WTC11 (cell line): ENCODE results near the gene SLC45A1. TPM values are rescaled to one million over a fixed set of nuclear protein-coding genes. Genes with fewer than 3 reads are reported as not detected.

Experiments used
- ATAC-seq: fragments of 200-7000 bp; cut with Tn5 transposase; 2 replicates; pipeline ENCODE4 v1.10.0; 2021; ENCODE audit warnings: mild to moderate bottlenecking, moderate library complexity
- CTCF ChIA-PET: fragments of 300-600 bp; sonication (Branson Sonifier 250); formaldehyde crosslinking; loops from one replicate; lab custom pipeline; 2021; ENCODE audit warnings: antibody characterized with exemption; lab: Charles Lee
- POLR2A ChIA-PET: fragments of 350-600 bp; sonication (Branson Sonifier 250); formaldehyde crosslinking; loops from one replicate; lab custom pipeline; 2021; ENCODE audit warnings: antibody characterized with exemption; lab: Charles Lee
- DNase-seq: peaks from one replicate; pipeline ENCODE4 v3.0.0; 2021; ENCODE audit warnings: low spot score
- H3K27ac Mint-ChIP-seq: 2 replicates; pipeline ENCODE4 v1.8.0; 2021; ENCODE audit warnings: mixed read lengths
- H3K27me3 Mint-ChIP-seq: 2 replicates; pipeline ENCODE4 v1.8.0; 2021; ENCODE audit warnings: low read depth, mild to moderate bottlenecking, moderate library complexity, mixed read lengths
- H3K36me3 Mint-ChIP-seq: 2 replicates; pipeline ENCODE4 v1.8.0; 2021; ENCODE audit warnings: mixed read lengths
- H3K4me1 Mint-ChIP-seq: 2 replicates; pipeline ENCODE4 v1.8.0; 2022; ENCODE audit warnings: mixed read lengths
- H3K4me3 Mint-ChIP-seq: 2 replicates; pipeline ENCODE4 v1.8.0; 2021; ENCODE audit warnings: mild to moderate bottlenecking, moderate library complexity, mixed read lengths
- H3K9me3 Mint-ChIP-seq: 2 replicates; pipeline ENCODE4 v1.8.0; 2021; ENCODE audit warnings: mixed read lengths
- CREB1 ChIP-seq: sonication (generic); formaldehyde crosslinking; IDR thresholded peaks from 2 replicates; pipeline ENCODE4 v1.8.0; 2023; ENCODE audit warnings: mild to moderate bottlenecking, missing genetic modification reagents
- E2F5 ChIP-seq: sonication (generic); formaldehyde crosslinking; IDR thresholded peaks from 2 replicates; pipeline ENCODE4 v1.8.1; 2022; ENCODE audit warnings: mild to moderate bottlenecking, moderate library complexity, missing genetic modification reagents
- ELF4 ChIP-seq: sonication (generic); formaldehyde crosslinking; IDR thresholded peaks from 2 replicates; pipeline ENCODE4 v1.8.1; 2022; ENCODE audit warnings: low read depth, mild to moderate bottlenecking, moderate library complexity, missing genetic modification reagents
- FOXK1 ChIP-seq: sonication (generic); formaldehyde crosslinking; IDR thresholded peaks from 2 replicates; pipeline ENCODE4 v1.8.0; 2022; ENCODE audit warnings: mild to moderate bottlenecking, moderate library complexity, missing genetic modification reagents
- FOXP1 ChIP-seq: sonication (generic); formaldehyde crosslinking; IDR thresholded peaks from 2 replicates; pipeline ENCODE4 v1.8.0; 2022; ENCODE audit warnings: missing genetic modification reagents, mild to moderate bottlenecking, moderate library complexity, borderline replicate concordance
- HMGA2 ChIP-seq: fragments of 250-450 bp; sonication (Bioruptor Pico); IDR thresholded peaks from 2 replicates; pipeline ENCODE4 v1.4.0; 2021; ENCODE audit warnings: mild to moderate bottlenecking, moderate library complexity
- JUN ChIP-seq: sonication (generic); formaldehyde crosslinking; IDR thresholded peaks from 2 replicates; pipeline ENCODE4 v1.8.0; 2023; ENCODE audit warnings: mild to moderate bottlenecking, missing genetic modification reagents
- MAX ChIP-seq: sonication (generic); formaldehyde crosslinking; IDR thresholded peaks from 2 replicates; pipeline ENCODE4 v1.8.0; 2022; ENCODE audit warnings: mild to moderate bottlenecking, missing genetic modification reagents
- MLX ChIP-seq: sonication (generic); formaldehyde crosslinking; IDR thresholded peaks from 2 replicates; pipeline ENCODE4 v1.8.1; 2023; ENCODE audit warnings: mild to moderate bottlenecking, missing genetic modification reagents, moderate library complexity
- MXD4 ChIP-seq: fragments of 250-450 bp; sonication (Bioruptor Pico); IDR thresholded peaks from 2 replicates; pipeline ENCODE4 v1.8.0; 2021; ENCODE audit warnings: mild to moderate bottlenecking, moderate library complexity, borderline replicate concordance
- MYBL2 ChIP-seq: sonication (generic); formaldehyde crosslinking; IDR thresholded peaks from 2 replicates; pipeline ENCODE4 v1.8.1; 2023; ENCODE audit warnings: mild to moderate bottlenecking, moderate library complexity, missing genetic modification reagents
- OVOL2 ChIP-seq: fragments of 250-450 bp; sonication (Bioruptor Pico); IDR thresholded peaks from 2 replicates; pipeline ENCODE4 v1.9.0; 2021; ENCODE audit warnings: mild to moderate bottlenecking, borderline replicate concordance
- SMAD3 ChIP-seq: sonication (generic); formaldehyde crosslinking; IDR thresholded peaks from 2 replicates; pipeline ENCODE4 v1.8.0; 2022; ENCODE audit warnings: missing genetic modification reagents, mild to moderate bottlenecking, borderline replicate concordance
- SMAD4 ChIP-seq: sonication (generic); formaldehyde crosslinking; IDR thresholded peaks from 2 replicates; pipeline ENCODE4 v1.8.0; 2022; ENCODE audit warnings: mild to moderate bottlenecking, missing genetic modification reagents
- SP1 ChIP-seq: sonication (generic); formaldehyde crosslinking; conservative IDR thresholded peaks from 2 replicates; pipeline ENCODE4 v1.8.1; 2022; ENCODE audit warnings: missing genetic modification reagents
- TCF7 ChIP-seq: sonication (generic); formaldehyde crosslinking; IDR thresholded peaks from 2 replicates; pipeline ENCODE4 v1.8.0; 2022; ENCODE audit warnings: mild to moderate bottlenecking, low read depth, missing genetic modification reagents, moderate library complexity
- TP53 ChIP-seq: sonication (generic); formaldehyde crosslinking; IDR thresholded peaks from 2 replicates; pipeline ENCODE4 v1.8.1; 2023; ENCODE audit warnings: mild to moderate bottlenecking, missing genetic modification reagents
- ZBTB43 ChIP-seq: sonication (generic); formaldehyde crosslinking; IDR thresholded peaks from 2 replicates; pipeline ENCODE4 v1.8.1; 2023; ENCODE audit warnings: mild to moderate bottlenecking, missing genetic modification reagents
- ZNF121 ChIP-seq: sonication (generic); formaldehyde crosslinking; IDR thresholded peaks from 2 replicates; pipeline ENCODE4 v1.8.0; 2023; ENCODE audit warnings: missing genetic modification reagents
- ZNF232 ChIP-seq: sonication (generic); formaldehyde crosslinking; IDR thresholded peaks from 2 replicates; pipeline ENCODE4 v1.8.0; 2022; ENCODE audit warnings: mild to moderate bottlenecking, missing genetic modification reagents
- ZSCAN18 ChIP-seq: fragments of 250-450 bp; sonication (Bioruptor Pico); IDR thresholded peaks from 2 replicates; pipeline ENCODE4 v2.1.2; 2022; ENCODE audit warnings: mild to moderate bottlenecking, moderate library complexity
- total RNA-seq: library from RNA; stranded (reverse); gene quantifications from 3 replicates; pipeline ENCODE4 v1.2.3, GENCODE V29; 2021

SLC45A1 gene
- total RNA-seq, 1 experiment from 2014 or later: 2.3 TPM

GRCh38 chr1:8333246-8333987, 15.5 kb downstream of the SLC45A1 start:
- POLR2A ChIA-PET: no interaction called here
- H3K4me1 Mint-ChIP-seq: no peaks in the 10 kb centered on the region
- no peak overlapping the region for H3K27ac Mint-ChIP-seq
- CTCF ChIA-PET: interaction anchor here (1.2 kb wide), 1 partner anchor 358 kb away, joined by 6 read pairs; no protein-coding TSS in a partner anchor
- H3K4me3 Mint-ChIP-seq: no peak overlapping the region
- ATAC-seq: no peak
- peaks cover 4% of the 10 kb centered on the region for H3K9me3 Mint-ChIP-seq
- 0 out of 2 replicates have a peak, but pooled peaks cover 3% of the 10 kb centered on the region for H3K36me3 Mint-ChIP-seq
- TF ChIP-seq MLX (CRISPR knock-in tag) (no peak), SP1 (no peak), ZNF121 (0 out of 2 replicates have a peak, but pooled peaks have one; percentile 16), FOXK1 (no peak), ZSCAN18 (CRISPR knock-in tag) (no peak), CREB1 (CRISPR knock-in tag) (no peak), ZBTB43 (no peak)
- TF ChIP-seq, all 79 proteins: peak for 1
- no peaks in the 10 kb centered on the region for H3K27me3 Mint-ChIP-seq
- no peak for DNase-seq

- Mint-ChIP-seq H3K27ac (peak overlapping the region; percentile 74; the same call in 1 of the 2 replicates), H3K27me3 (no peaks in the 10 kb centered on the region), H3K36me3 (0 out of 2 replicates have a peak, but pooled peaks cover 3% of the 10 kb centered on the region), H3K4me1 (no peaks in the 10 kb centered on the region), H3K4me3 (no peak overlapping the region), H3K9me3 (peaks cover 4% of the 10 kb centered on the region)
- CTCF ChIA-PET: interaction anchor here (1.2 kb wide), 1 partner anchor 359 kb away, joined by 6 read pairs; no protein-coding TSS in a partner anchor
- ATAC-seq: no peak
- POLR2A ChIA-PET: no interaction called here
- no peak for DNase-seq
- peak; percentile 14; the same call in 1 of the 2 replicates for TF ChIP-seq ZNF121
- TF ChIP-seq TP53 (CRISPR knock-in tag): no peak
Observed at GRCh38 chr1:8334106-8334851, 16.4 kb downstream of the SLC45A1 start.

GRCh38 chr1:8335246-8335645, 17.3 kb downstream of the SLC45A1 start:
- ChIA-PET CTCF (no interaction called here), POLR2A (no interaction called here)
- no peaks in the 10 kb centered on the region for H3K27me3 Mint-ChIP-seq
- DNase-seq: no peak
- H3K4me3 Mint-ChIP-seq: no peak overlapping the region
- TF ChIP-seq SMAD3 (no peak), E2F5 (no peak), JUN (no peak), MAX (CRISPR knock-in tag) (no peak), MXD4 (CRISPR knock-in tag) (no peak), MYBL2 (CRISPR knock-in tag) (no peak), SMAD4 (CRISPR knock-in tag) (no peak), ELF4 (CRISPR knock-in tag) (no peak), ZSCAN18 (CRISPR knock-in tag) (no peak), FOXP1 (CRISPR knock-in tag) (no peak), TCF7 (CRISPR knock-in tag) (no peak), ZNF232 (no peak), HMGA2 (CRISPR knock-in tag) (no peak), OVOL2 (no peak)
- H3K27ac Mint-ChIP-seq: no peak overlapping the region
- H3K4me1 Mint-ChIP-seq: no peaks in the 10 kb centered on the region
- H3K9me3 Mint-ChIP-seq: peaks cover 4% of the 10 kb centered on the region
- no peak for ATAC-seq
- 0 out of 2 replicates have a peak, but pooled peaks cover 3% of the 10 kb centered on the region for H3K36me3 Mint-ChIP-seq
